Mesenchymal stem cell (in vitro differentiated cells and primary cell): Measurements from ENCODE around the gene SPOPL.

Experiments
- DNase-seq: peaks from one replicate; pipeline ENCODE4 v3.0.0-alpha.2; 2013
- H2AFZ ChIP-seq: one replicate; pipeline ENCODE4 v1.6.1; 2013; ENCODE audit warnings: low read depth, mild to moderate bottlenecking, control low read depth, inconsistent platforms, low read length, moderate library complexity
- H2AK5ac ChIP-seq: 2 replicates; pipeline ENCODE4 v1.6.1; 2013; ENCODE audit warnings: low read length, moderate library complexity, mild to moderate bottlenecking, inconsistent platforms; ENCODE audit not compliant: severe bottlenecking
- H2BK120ac ChIP-seq: one replicate; pipeline ENCODE4 v1.6.1; 2013; ENCODE audit warnings: low read depth, mild to moderate bottlenecking, inconsistent platforms, low read length, moderate library complexity
- H2BK12ac ChIP-seq, 2 experiments: one replicate each; pipeline ENCODE4 v1.6.1; 2013; ENCODE audit warnings: inconsistent platforms in 2 of 2, low read length in 2 of 2, mild to moderate bottlenecking in 2 of 2, moderate library complexity in 2 of 2, control low read depth in 1 of 2
- H2BK15ac ChIP-seq: one replicate; pipeline ENCODE4 v1.6.1; 2013; ENCODE audit warnings: mild to moderate bottlenecking, low read depth, inconsistent platforms; ENCODE audit not compliant: poor library complexity, severe bottlenecking
- H2BK5ac ChIP-seq: 2 replicates; pipeline ENCODE4 v1.6.1; 2013; ENCODE audit warnings: low read depth, mild to moderate bottlenecking, low read length, control low read depth, inconsistent platforms; ENCODE audit not compliant: poor library complexity, severe bottlenecking
- H3K14ac ChIP-seq, 2 experiments: one replicate each; pipeline ENCODE4 v1.6.1; 2013; ENCODE audit warnings: inconsistent platforms in 2 of 2, low read length in 2 of 2, control low read depth in 1 of 2, mild to moderate bottlenecking in 1 of 2, moderate library complexity in 1 of 2
- H3K18ac ChIP-seq, 2 experiments: one replicate each; pipeline ENCODE4 v1.6.1; 2013; ENCODE audit warnings: inconsistent platforms in 2 of 2, low read length in 2 of 2, control low read depth in 1 of 2, low read depth in 1 of 2, mild to moderate bottlenecking in 1 of 2
- H3K23ac ChIP-seq, 2 experiments: one replicate each; pipeline ENCODE4 v1.6.1; 2013; ENCODE audit warnings: inconsistent platforms in 2 of 2, low read length in 2 of 2, mild to moderate bottlenecking in 2 of 2, moderate library complexity in 2 of 2, control low read depth in 1 of 2
- H3K27ac ChIP-seq: 2 replicates; pipeline ENCODE4 v1.5.1; 2013; ENCODE audit warnings: mild to moderate bottlenecking, moderate library complexity, low read length, control low read depth, inconsistent platforms; ENCODE audit not compliant: poor library complexity, severe bottlenecking
- H3K27me3 ChIP-seq, 2 experiments: 2 replicates each; pipeline versions ENCODE4 v1.6.1 to v1.7.0; 2013; ENCODE audit warnings: low read length in 2 of 2, mild to moderate bottlenecking in 2 of 2, moderate library complexity in 2 of 2, control low read depth in 1 of 2, inconsistent platforms in 1 of 2; ENCODE audit not compliant: control insufficient read depth in 1 of 2, insufficient read depth in 1 of 2
- H3K36me3 ChIP-seq, 2 experiments: 2 replicates each; pipeline versions ENCODE4 v1.6.1 to v1.7.0; 2013; ENCODE audit warnings: low read length in 2 of 2, control low read depth in 1 of 2, inconsistent platforms in 1 of 2, low read depth in 1 of 2, mild to moderate bottlenecking in 1 of 2; ENCODE audit not compliant: insufficient read depth in 2 of 2, control insufficient read depth in 1 of 2
- H3K4ac ChIP-seq, 2 experiments: one replicate each; pipeline ENCODE4 v1.6.1; 2013; ENCODE audit warnings: inconsistent platforms in 2 of 2, low read length in 2 of 2, mild to moderate bottlenecking in 2 of 2, moderate library complexity in 2 of 2, control low read depth in 1 of 2, low read depth in 1 of 2
- H3K4me1 ChIP-seq: 2 replicates; pipeline ENCODE4 v1.6.1; 2013; ENCODE audit warnings: low read depth, low read length, control low read depth; ENCODE audit not compliant: control insufficient read depth, insufficient read depth
- H3K4me2 ChIP-seq: 2 replicates; pipeline ENCODE4 v1.6.1; 2013; ENCODE audit warnings: low read length, mild to moderate bottlenecking, inconsistent platforms; ENCODE audit not compliant: poor library complexity, severe bottlenecking
- H3K4me3 ChIP-seq, 2 experiments: 2 replicates each; pipeline versions ENCODE4 v1.5.1 to v1.7.0; 2013; ENCODE audit warnings: low read length in 2 of 2, mild to moderate bottlenecking in 2 of 2, control low read depth in 1 of 2, low read depth in 1 of 2; ENCODE audit not compliant: insufficient read depth in 1 of 2
- H3K79me1 ChIP-seq: replicated peaks from 2 replicates; pipeline ENCODE4 v1.6.1; 2013; ENCODE audit warnings: mild to moderate bottlenecking, control low read depth, low read length, inconsistent platforms; ENCODE audit not compliant: poor library complexity, severe bottlenecking
- H3K9ac ChIP-seq: 2 replicates; pipeline ENCODE4 v1.7.0; 2013; ENCODE audit warnings: mild to moderate bottlenecking, low read length, moderate library complexity
- H3K9me3 ChIP-seq: 2 replicates; pipeline ENCODE4 v1.7.0; 2013; ENCODE audit warnings: mild to moderate bottlenecking, low read length; ENCODE audit not compliant: control insufficient read depth
- H4K8ac ChIP-seq: one replicate; pipeline ENCODE4 v1.6.1; 2013; ENCODE audit warnings: inconsistent platforms, mild to moderate bottlenecking, low read length, moderate library complexity
- H4K91ac ChIP-seq: one replicate; pipeline ENCODE4 v1.6.1; 2013; ENCODE audit warnings: mild to moderate bottlenecking, low read length, inconsistent platforms
- WGBS: methylation state at CpG from one replicate; pipeline ENCODE4 v1.1.7; 2013; ENCODE audit warnings: mixed read lengths; 5-methylcytosine and 5-hydroxymethylcytosine counted together

SPOPL gene

GRCh38 chr2:138565230-138565598 is 63.6 kb downstream of the SPOPL start:
- Histone ChIP-seq H2BK120ac (no peak overlapping the region), H4K91ac (no peak overlapping the region), H3K14ac (no peak overlapping the region), H2AFZ (no peak overlapping the region), H3K27me3 (no peaks in the 10 kb centered on the region), H3K4ac (no peak overlapping the region), H2AK5ac (no peak overlapping the region), H3K79me1 (no peaks in the 10 kb centered on the region), H3K4me3 (no peak overlapping the region), H2BK5ac (no peak overlapping the region), H3K23ac (no peak overlapping the region), H2BK15ac (no peak overlapping the region), H3K9ac (no peak overlapping the region), H3K4me1 (no peaks in the 10 kb centered on the region), H3K18ac (no peak overlapping the region), H3K9me3 (no peaks in the 10 kb centered on the region), H3K36me3 (peaks cover 7 to 80% of the 10 kb centered on the region in 2 experiments), H4K8ac (no peak overlapping the region), H3K4me2 (no peak overlapping the region), H3K27ac (no peak overlapping the region), H2BK12ac (no peak overlapping the region)
- DNase-seq: no peak

DNA sequence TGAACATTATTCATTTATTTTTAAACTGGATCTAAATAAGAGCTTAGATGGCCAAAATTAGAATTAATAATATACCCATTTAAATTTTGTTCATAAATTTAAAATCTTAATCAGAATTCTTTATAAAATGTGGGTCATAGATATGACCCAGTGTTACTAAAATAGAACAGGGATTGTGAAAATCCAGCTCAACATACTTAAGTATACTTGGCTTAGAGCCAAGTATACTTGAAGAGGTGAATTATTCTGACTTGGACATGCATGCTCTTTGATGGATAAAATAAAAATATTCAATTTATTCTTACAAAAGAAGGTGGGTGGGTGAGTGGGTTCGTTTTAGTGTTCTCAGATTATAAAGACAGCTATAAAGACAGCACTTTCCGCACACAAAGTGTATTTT is 70.7 kb downstream of the SPOPL start:
- Histone ChIP-seq H2AFZ (no peak overlapping the region), H3K27ac (no peak overlapping the region), H3K4me3 (no peak overlapping the region), H3K4me2 (no peak overlapping the region), H4K8ac (no peak overlapping the region), H3K4me1 (no peaks in the 10 kb centered on the region), H4K91ac (no peak overlapping the region), H3K14ac (no peak overlapping the region), H2AK5ac (no peak overlapping the region), H2BK120ac (no peak overlapping the region), H2BK5ac (no peak overlapping the region), H3K4ac (no peak overlapping the region), H3K36me3 (peaks cover 3 to 65% of the 10 kb centered on the region in 2 experiments), H3K27me3 (no peaks in the 10 kb centered on the region), H3K79me1 (peaks cover 6% of the 10 kb centered on the region), H3K18ac (no peak overlapping the region), H2BK12ac (no peak overlapping the region), H3K9ac (no peak overlapping the region), H3K23ac (no peak overlapping the region), H3K9me3 (peaks cover 8% of the 10 kb centered on the region), H2BK15ac (no peak overlapping the region)
- no CpG with 5 or more reads among the region's 2 CpGs for WGBS
- DNase-seq: no peak

DNA sequence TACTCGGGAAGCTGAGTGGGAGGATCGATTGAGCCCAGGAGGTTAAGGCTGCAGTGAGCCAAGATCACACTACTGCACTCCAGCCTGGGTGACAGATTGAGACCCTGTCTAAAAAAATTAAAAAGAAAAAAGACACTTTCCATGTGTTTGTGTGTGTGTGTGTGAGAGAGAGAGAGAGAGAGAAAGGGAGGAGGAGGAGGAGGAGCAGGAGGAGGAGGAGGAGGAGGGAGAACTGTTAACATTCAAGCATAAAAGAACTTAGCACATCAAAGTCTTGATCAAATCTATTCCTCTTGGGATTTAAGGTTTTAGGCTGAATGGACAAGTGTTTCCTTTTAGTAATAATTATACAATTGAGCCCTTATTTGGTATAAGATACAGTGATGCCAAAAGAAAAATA is 75.5 kb downstream of the SPOPL start:
- no peak overlapping the region for H3K23ac ChIP-seq
- H2BK120ac ChIP-seq: no peak overlapping the region
- H3K27ac ChIP-seq: no peak overlapping the region
- no peak overlapping the region for H4K91ac ChIP-seq
- no peak overlapping the region for H3K4me2 ChIP-seq
- WGBS: 100% methylated on average over 2 of the region's 2 CpGs
- no peak overlapping the region for H3K14ac ChIP-seq
- H3K36me3 ChIP-seq: peaks cover 3 to 57% of the 10 kb centered on the region in 2 experiments
- peaks cover 34% of the 10 kb centered on the region for H3K9me3 ChIP-seq
- H2BK5ac ChIP-seq: no peak overlapping the region
- no peak for DNase-seq
- H3K4me3 ChIP-seq: no peak overlapping the region
- H2BK12ac ChIP-seq: no peak overlapping the region
- H2AFZ ChIP-seq: no peak overlapping the region
- no peak overlapping the region for H2AK5ac ChIP-seq
- no peak overlapping the region for H3K9ac ChIP-seq
- peaks cover 6% of the 10 kb centered on the region for H3K79me1 ChIP-seq
- no peak overlapping the region for H3K18ac ChIP-seq
- no peak overlapping the region for H3K4ac ChIP-seq
- no peak overlapping the region for H2BK15ac ChIP-seq
- H4K8ac ChIP-seq: no peak overlapping the region
- no peaks in the 10 kb centered on the region for H3K27me3 ChIP-seq
- no peaks in the 10 kb centered on the region for H3K4me1 ChIP-seq

DNA sequence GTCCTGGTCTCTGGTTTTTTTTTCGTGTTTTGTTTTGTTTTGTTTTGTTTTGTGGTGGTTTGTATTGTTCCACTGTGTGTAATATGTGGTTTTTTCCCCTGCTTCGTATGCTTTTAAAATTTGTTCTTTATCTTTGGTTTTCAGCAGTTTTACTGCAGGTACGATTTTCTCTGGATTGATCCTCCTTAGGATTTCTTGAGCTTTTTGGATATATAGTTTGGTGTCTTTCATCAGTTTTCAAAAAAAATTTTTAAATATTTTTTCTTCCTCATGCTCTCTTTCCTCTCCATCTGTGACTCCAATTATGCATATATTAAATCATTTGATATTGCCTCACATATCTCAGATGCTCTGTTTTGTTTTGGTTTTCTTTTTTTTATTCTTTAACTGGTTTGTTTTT is 78.0 kb downstream of the SPOPL start:
- WGBS: 92% methylated on average over 2 of the region's 3 CpGs
- no peak overlapping the region for H2AK5ac ChIP-seq
- H3K18ac ChIP-seq: no peak overlapping the region
- H3K9ac ChIP-seq: no peak overlapping the region
- H4K8ac ChIP-seq: no peak overlapping the region
- peaks cover 33% of the 10 kb centered on the region for H3K9me3 ChIP-seq
- H3K4me2 ChIP-seq: no peak overlapping the region
- H3K4me3 ChIP-seq: no peak overlapping the region
- no peak overlapping the region for H2AFZ ChIP-seq
- H4K91ac ChIP-seq: no peak overlapping the region
- H2BK12ac ChIP-seq: no peak overlapping the region
- no peak overlapping the region for H3K14ac ChIP-seq
- no peaks in the 10 kb centered on the region for H3K4me1 ChIP-seq
- H3K79me1 ChIP-seq: peaks cover 5% of the 10 kb centered on the region
- no peak overlapping the region for H3K27ac ChIP-seq
- no peak overlapping the region for H2BK15ac ChIP-seq
- H2BK120ac ChIP-seq: no peak overlapping the region
- H3K36me3 ChIP-seq: peaks cover 5 to 57% of the 10 kb centered on the region in 2 experiments
- H2BK5ac ChIP-seq: no peak overlapping the region
- H3K27me3 ChIP-seq: no peaks in the 10 kb centered on the region
- H3K23ac ChIP-seq: no peak overlapping the region
- DNase-seq: no peak
- no peak overlapping the region for H3K4ac ChIP-seq
